Measurements from ENCODE around the gene LCE2D.
A peak's percentile ranks its signal among the peaks of the same experiment; 100 is the strongest.

LCE2D gene

GRCh38 chr1:152697701-152698600, 34.8 kb downstream of the LCE2D start, which contains the start of gene LCE2A:
TSS of gene LCE2A (plus strand) at chr1:152698345. CDS start at chr1:152698902, 557 bp downstream.
- peak; percentile 0 for DNase-seq

- no peak for DNase-seq
Observed at GRCh38 chr1:152699746-152700145, 36.6 kb downstream of the LCE2D start.

DNA sequence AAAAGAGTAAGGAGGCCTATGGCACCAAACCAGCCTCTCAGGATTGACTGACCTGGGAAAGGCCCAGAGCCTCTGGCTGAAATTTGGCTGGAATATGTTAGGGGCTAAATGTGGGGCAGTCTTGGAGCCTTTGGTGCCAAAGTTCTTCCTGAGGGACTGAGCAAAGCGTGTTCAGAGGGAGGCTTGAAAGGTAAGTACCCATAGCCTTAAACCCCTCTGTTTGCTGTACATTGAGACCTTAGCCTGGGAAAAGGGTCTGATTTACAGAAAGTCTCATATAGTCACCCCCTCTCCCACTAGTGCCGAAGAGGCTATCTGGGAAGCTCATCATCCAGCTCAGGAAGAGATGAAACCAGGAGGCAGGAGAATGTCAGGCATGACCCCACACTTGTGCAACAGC, 44.7 kb downstream of the LCE2D start, which contains the start of gene LCE4A:
Gene LCE4A (plus strand): TSS at position 301 of the 400 bp plus-strand sequence. CDS start 916 bp downstream, outside the sequence.
- no peak for DNase-seq
